DOHH2 (cell line): ENCODE data around the gene ALS2CL.
A peak's percentile ranks its signal among the peaks of the same experiment; 100 is the strongest.

Experiments used
- H3F3A ChIP-seq: fragments of 200-600 bp; sonication (generic), shearing (Covaris generic); 2 replicates; pipeline ENCODE4 v1.6.0; 2016; ENCODE audit warnings: antibody characterized with exemption, mild to moderate bottlenecking; ENCODE audit not compliant: control insufficient read depth, insufficient read depth
- H3K27ac ChIP-seq: fragments of 200-600 bp; sonication (generic); 2 replicates; pipeline ENCODE4 v1.5.1; 2014; ENCODE audit warnings: low read depth, mild to moderate bottlenecking, low read length, moderate library complexity
- H3K27me3 ChIP-seq: fragments of 200-600 bp; sonication (generic); 2 replicates; pipeline ENCODE4 v1.6.1; 2014; ENCODE audit warnings: mild to moderate bottlenecking, low read length, mixed read lengths; ENCODE audit not compliant: control insufficient read depth
- H3K36me3 ChIP-seq: fragments of 200-600 bp; sonication (generic); 2 replicates; pipeline ENCODE4 v1.6.1; 2014; ENCODE audit warnings: mild to moderate bottlenecking, low read length, moderate library complexity, mixed read lengths; ENCODE audit not compliant: control insufficient read depth
- H3K4me1 ChIP-seq: fragments of 200-600 bp; sonication (generic); 2 replicates; pipeline ENCODE4 v1.6.1; 2014; ENCODE audit warnings: mild to moderate bottlenecking, low read length, mixed read lengths; ENCODE audit not compliant: control insufficient read depth
- H3K4me2 ChIP-seq: fragments of 200-600 bp; sonication (generic); 2 replicates; pipeline ENCODE4 v1.6.0; 2014; ENCODE audit warnings: mild to moderate bottlenecking, low read length, moderate library complexity
- H3K4me3 ChIP-seq: fragments of 200-600 bp; sonication (generic); 2 replicates; pipeline ENCODE4 v1.5.1; 2014; ENCODE audit warnings: mild to moderate bottlenecking, low read length, mixed read lengths
- H3K79me2 ChIP-seq: fragments of 200-600 bp; sonication (generic); 2 replicates; pipeline ENCODE4 v1.6.1; 2014; ENCODE audit warnings: mild to moderate bottlenecking, low read length, mixed read lengths; ENCODE audit not compliant: control insufficient read depth
- H3K9me2 ChIP-seq: fragments of 200-600 bp; sonication (generic); replicated peaks from 2 replicates; pipeline ENCODE4 v1.6.1; 2014; ENCODE audit warnings: mild to moderate bottlenecking, low read length, mixed read lengths; ENCODE audit not compliant: control insufficient read depth
- H3K9me3 ChIP-seq: fragments of 200-600 bp; sonication (generic); 2 replicates; pipeline ENCODE4 v1.6.1; 2014; ENCODE audit warnings: antibody characterized with exemption, low read length, mixed read lengths; ENCODE audit not compliant: control insufficient read depth, insufficient read depth
- H4K20me1 ChIP-seq: fragments of 200-600 bp; sonication (generic); 2 replicates; pipeline ENCODE4 v1.6.0; 2014; ENCODE audit warnings: low read depth, mild to moderate bottlenecking, antibody characterized with exemption, low read length, moderate library complexity; ENCODE audit not compliant: control insufficient read depth, insufficient read depth
- CTCF ChIP-seq: fragments of 200-600 bp; sonication (generic); IDR thresholded peaks from one replicate; pipeline ENCODE4 v1.5.1; 2014; ENCODE audit warnings: antibody characterized with exemption, mild to moderate bottlenecking, low read depth, low read length; ENCODE audit not compliant: poor library complexity, severe bottlenecking
- EZH2phosphoT487 ChIP-seq: fragments of 200-600 bp; sonication (generic); IDR thresholded peaks from 2 replicates; pipeline ENCODE4 v1.6.1; 2017; ENCODE audit warnings: borderline replicate concordance, mild to moderate bottlenecking, antibody characterized with exemption, low read length, moderate library complexity, mixed read lengths

The ALS2CL gene

GRCh38 chr3:46661776-46662766 lies 31.4 kb downstream of the ALS2CL start:
- no peaks in the 10 kb centered on the region for H3K79me2 ChIP-seq
- no peaks in the 10 kb centered on the region for H3K36me3 ChIP-seq
- no peaks in the 10 kb centered on the region for H3K27me3 ChIP-seq
- no peaks in the 10 kb centered on the region for H3K9me3 ChIP-seq
- TF ChIP-seq EZH2phosphoT487: no peak
- TF ChIP-seq CTCF: no peak
- no peaks in the 10 kb centered on the region for H3F3A ChIP-seq
- H3K27ac ChIP-seq: no peak overlapping the region
- H3K9me2 ChIP-seq: no peaks in the 10 kb centered on the region
- H3K4me2 ChIP-seq: no peak overlapping the region
- no peaks in the 10 kb centered on the region for H4K20me1 ChIP-seq
- peaks cover 8% of the 10 kb centered on the region for H3K4me1 ChIP-seq
- H3K4me3 ChIP-seq: no peak overlapping the region

DNA sequence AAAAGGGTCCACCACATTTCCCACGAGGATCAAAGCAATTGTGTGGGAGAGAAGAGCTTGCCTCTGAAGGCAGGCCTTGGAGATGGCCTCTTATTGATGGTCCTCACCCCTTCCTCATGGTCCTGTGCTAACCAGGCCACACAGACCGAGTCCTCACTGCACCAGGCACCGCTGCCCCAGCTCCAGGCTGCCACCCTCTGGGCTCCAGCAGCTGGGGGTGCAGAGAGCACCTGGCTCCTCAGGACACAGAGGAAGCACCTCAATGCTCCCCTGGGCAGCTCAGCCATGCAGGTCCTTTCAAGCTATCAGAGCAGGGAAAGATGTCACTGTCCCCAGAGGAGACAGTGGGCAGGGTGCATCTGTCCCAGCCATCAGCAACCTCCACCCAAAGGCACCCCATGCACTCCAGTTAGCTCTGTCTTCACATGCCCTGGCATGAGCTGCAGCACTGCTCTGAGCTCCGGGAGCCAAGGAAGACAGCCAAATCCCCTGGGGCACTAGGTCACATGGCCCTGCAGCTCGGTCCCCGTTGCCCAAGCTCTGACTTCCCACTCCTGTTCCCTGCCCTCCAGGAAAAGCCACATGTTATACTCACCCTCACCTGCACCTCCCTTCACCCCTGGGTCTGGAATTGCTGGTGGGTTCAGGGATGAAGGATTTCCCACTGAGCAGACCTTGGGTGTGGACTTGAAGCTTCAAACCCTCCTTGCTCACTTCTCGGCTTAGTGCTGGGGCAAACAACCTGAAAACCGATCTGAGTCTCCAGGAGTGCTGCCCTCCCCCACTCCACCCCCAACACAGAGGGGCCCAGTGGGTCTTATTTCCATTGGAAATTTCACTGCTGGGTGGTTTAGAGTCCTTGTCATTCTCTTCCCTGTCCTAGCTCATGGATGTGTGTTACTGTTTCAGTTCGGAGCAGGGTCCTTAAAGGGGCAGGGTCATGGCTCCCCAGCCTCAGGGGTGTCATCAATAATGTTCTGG lies 32.6 kb downstream of the ALS2CL start:
- no peaks in the 10 kb centered on the region for H3K36me3 ChIP-seq
- H4K20me1 ChIP-seq: no peaks in the 10 kb centered on the region
- TF ChIP-seq CTCF (peak; percentile 33), EZH2phosphoT487 (no peak)
- 0 out of 2 replicates have a peak, but pooled peaks cover 3% of the 10 kb centered on the region for H3K27me3 ChIP-seq
- H3K4me3 ChIP-seq: no peak overlapping the region
- H3F3A ChIP-seq: no peaks in the 10 kb centered on the region
- H3K79me2 ChIP-seq: no peaks in the 10 kb centered on the region
- no peaks in the 10 kb centered on the region for H3K9me2 ChIP-seq
- no peak overlapping the region for H3K27ac ChIP-seq
- peaks cover 9% of the 10 kb centered on the region for H3K4me1 ChIP-seq
- no peaks in the 10 kb centered on the region for H3K9me3 ChIP-seq
- H3K4me2 ChIP-seq: no peak overlapping the region

GRCh38 chr3:46660003-46660402 lies 33.5 kb downstream of the ALS2CL start:
- Histone ChIP-seq H3K79me2 (no peaks in the 10 kb centered on the region), H3K4me3 (no peak overlapping the region), H3K36me3 (no peaks in the 10 kb centered on the region), H3F3A (no peaks in the 10 kb centered on the region), H3K4me1 (peaks cover 16% of the 10 kb centered on the region), H3K27me3 (0 out of 2 replicates have a peak, but pooled peaks cover 6% of the 10 kb centered on the region), H3K9me3 (no peaks in the 10 kb centered on the region), H3K9me2 (no peaks in the 10 kb centered on the region), H3K4me2 (no peak overlapping the region), H4K20me1 (no peaks in the 10 kb centered on the region), H3K27ac (no peak overlapping the region)
- TF ChIP-seq EZH2phosphoT487 (no peak), CTCF (no peak)
